Measurements from ENCODE around the gene KMT2C. TPM values are rescaled to one million over a fixed set of nuclear protein-coding genes. Genes with fewer than 3 reads are reported as not detected.
A peak's percentile ranks its signal among the peaks of the same experiment; 100 is the strongest.

KMT2C gene
- total and polyA plus RNA-seq, 10 of the 15 experiments (the other 5 are each of a cell fraction or from before 2014, with no cell fraction given) = 3.3 to 45.2 (median 19.2) TPM

- no peak for TF ChIP-seq HCFC1 (IDR thresholded peaks at IDR 0.05; ENCODE audit: low read length)
- TF ChIP-seq IRF3 (IDR thresholded peaks at IDR 0.05) = no peak
- TF ChIP-seq BHLHE40 (IDR thresholded peaks at IDR 0.05; ENCODE audit: borderline replicate concordance in 1 of 2, low read depth in 2 of 2, low read length in 1 of 2) = no peak
- no peak for TF ChIP-seq CHD4 (IDR thresholded peaks at IDR 0.05)
- no peak for TF ChIP-seq TCF3 (IDR thresholded peaks at IDR 0.05; ENCODE audit: borderline replicate concordance, insufficient read depth, low read depth, low read length)
- no peak for TF ChIP-seq CHD2 (IDR thresholded peaks at IDR 0.05; ENCODE audit: borderline replicate concordance, low read depth, low read length)
- TF ChIP-seq MEF2A (IDR thresholded peaks at IDR 0.05; ENCODE audit: insufficient read depth, low read depth, low read length) = peak; percentile 40; the same call in 1 of the 2 replicates
- TF ChIP-seq CHD1 (IDR thresholded peaks at IDR 0.05; ENCODE audit: low read depth, low read length) = no peak
- TF ChIP-seq CTCF (IDR thresholded peaks at IDR 0.05 in 2 of 3, conservative IDR thresholded peaks at IDR 0.05 in 1 of 3; ENCODE audit: control insufficient read depth in 2 of 3, extremely low read depth in 1 of 3, insufficient read depth in 1 of 3, low read depth in 3 of 3, low read length in 3 of 3) = no peak
- peak; percentile 46; the same call in 1 of the 2 replicates for TF ChIP-seq FOXM1 (IDR thresholded peaks at IDR 0.05; ENCODE audit: low read depth, low read length)
- TF ChIP-seq SMAD1 (IDR thresholded peaks at IDR 0.05; ENCODE audit: low read depth, partially characterized antibody) = no peak
- TF ChIP-seq E4F1 (IDR thresholded peaks at IDR 0.05; ENCODE audit: borderline replicate concordance, partially characterized antibody) = no peak
- no peak for TF ChIP-seq RAD21 (IDR thresholded peaks at IDR 0.05; ENCODE audit: insufficient read depth, low read depth, low read length)
- no peak for TF ChIP-seq FOXK2 (IDR thresholded peaks at IDR 0.05)
- TF ChIP-seq MXI1 (IDR thresholded peaks at IDR 0.05; ENCODE audit: low read depth, low read length) = no peak
- TF ChIP-seq PBX3 (IDR thresholded peaks at IDR 0.05; ENCODE audit: insufficient replicate concordance, low read depth, low read length) = no peak
- peak; percentile 24 to 36; a peak in 1 of 4 replicates for TF ChIP-seq IKZF2 (IDR thresholded peaks at IDR 0.05)
- no peak for TF ChIP-seq MTA3 (IDR thresholded peaks at IDR 0.05; ENCODE audit: borderline replicate concordance, low read length)
- no peak for TF ChIP-seq CBX5 (IDR thresholded peaks at IDR 0.05; ENCODE audit: low read depth)
- no peak for TF ChIP-seq SIN3A (IDR thresholded peaks at IDR 0.05; ENCODE audit: low read depth, low read length)
- TF ChIP-seq MAX (IDR thresholded peaks at IDR 0.05; ENCODE audit: low read depth, low read length) = no peak
- no peak for TF ChIP-seq SMARCA5 (IDR thresholded peaks at IDR 0.05)
- no peak for TF ChIP-seq KDM1A (IDR thresholded peaks at IDR 0.05; ENCODE audit: borderline replicate concordance)
- no peak for TF ChIP-seq LARP7 (IDR thresholded peaks at IDR 0.05)
- no peak for TF ChIP-seq NFYA (IDR thresholded peaks at IDR 0.05; ENCODE audit: borderline replicate concordance, low read depth, low read length)
- no peak for TF ChIP-seq NFXL1 (IDR thresholded peaks at IDR 0.05; ENCODE audit: borderline replicate concordance)
These were observed 91.5 kb downstream of the KMT2C start (continued) for GRCh38 chr7:152344253-152344652.

All from GM12878 (cell line).